ENCODE measurements around the gene ADD2.
A peak's percentile ranks its signal among the peaks of the same experiment; 100 is the strongest.
"Not testable (repeated sequence)": the region's sequence is repeated elsewhere in the genome, so short reads cannot be mapped to it uniquely, and the experiment has no call there.

ADD2 gene

GRCh38 chr2:70630761-70631160 lies 137.2 kb downstream of the ADD2 start:
- DNase-seq = no peak

DNA sequence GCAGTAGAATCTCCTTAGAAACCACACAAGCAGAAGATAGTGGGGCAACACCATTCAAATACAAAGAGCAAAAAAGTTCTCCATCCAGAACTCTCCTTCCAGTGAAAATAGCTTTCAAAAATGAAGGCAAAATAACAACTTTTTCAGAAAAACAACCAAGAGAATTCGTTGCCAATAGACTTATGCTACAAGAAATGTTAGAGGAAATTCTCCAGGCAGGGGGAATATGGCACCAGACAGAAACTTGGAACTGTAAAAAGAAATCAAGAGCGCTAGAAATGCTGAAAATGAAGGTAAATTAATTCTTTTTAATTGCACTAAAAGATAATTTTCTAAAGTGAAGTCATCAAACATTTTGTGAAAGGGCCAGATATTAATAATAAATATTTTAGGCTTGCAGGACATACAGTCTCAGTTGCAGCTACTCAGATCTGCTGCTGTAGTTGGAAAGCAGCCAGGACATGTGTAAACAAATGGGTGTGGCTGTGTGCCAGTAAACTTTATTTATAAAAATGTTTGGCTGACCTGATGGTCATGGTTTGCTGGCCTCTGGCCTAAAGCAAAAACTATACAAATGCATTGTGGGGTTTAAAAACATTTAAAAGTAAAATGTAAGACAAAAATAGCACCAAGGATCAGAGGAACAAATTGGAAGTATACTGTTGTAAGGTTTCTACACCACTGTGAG lies 140.6 kb downstream of the ADD2 start:
- DNase-seq = peak; percentile 47

DNA sequence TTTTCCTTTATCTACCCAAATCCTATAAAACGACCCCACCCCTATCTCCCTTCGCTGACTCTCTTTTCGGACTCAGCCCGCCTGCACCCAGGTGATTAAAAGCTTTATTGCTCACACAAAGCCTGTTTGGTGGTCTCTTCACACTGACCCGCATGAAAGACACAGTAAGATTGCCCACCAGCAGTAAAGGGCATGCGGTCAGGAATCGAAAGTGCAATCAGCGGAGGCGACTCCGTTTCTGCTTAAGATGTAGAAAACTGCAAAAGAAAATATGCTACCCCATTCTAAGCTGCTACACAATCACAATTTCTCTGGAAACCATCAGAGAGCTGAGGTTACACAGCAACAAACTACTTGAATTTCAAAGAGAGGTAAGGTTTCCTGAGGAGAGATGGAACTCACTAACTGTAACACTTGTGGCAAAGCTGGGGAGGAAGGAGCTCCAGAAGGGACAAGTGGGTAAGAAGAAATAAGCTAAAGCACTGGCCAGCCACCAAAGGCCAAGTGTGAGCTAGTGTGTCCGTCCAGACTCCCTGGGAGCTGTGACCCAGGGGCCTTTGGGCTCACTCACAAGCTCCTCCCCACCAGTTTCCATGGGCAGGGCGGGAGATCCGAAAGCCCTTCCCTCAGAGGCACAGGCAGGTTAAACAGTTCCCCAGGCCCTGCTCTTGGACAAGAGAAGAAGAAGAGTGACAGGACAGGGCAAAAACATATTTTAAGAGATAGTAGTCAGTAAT lies 141.6 kb downstream of the ADD2 start:
- DNase-seq = no peak

DNA sequence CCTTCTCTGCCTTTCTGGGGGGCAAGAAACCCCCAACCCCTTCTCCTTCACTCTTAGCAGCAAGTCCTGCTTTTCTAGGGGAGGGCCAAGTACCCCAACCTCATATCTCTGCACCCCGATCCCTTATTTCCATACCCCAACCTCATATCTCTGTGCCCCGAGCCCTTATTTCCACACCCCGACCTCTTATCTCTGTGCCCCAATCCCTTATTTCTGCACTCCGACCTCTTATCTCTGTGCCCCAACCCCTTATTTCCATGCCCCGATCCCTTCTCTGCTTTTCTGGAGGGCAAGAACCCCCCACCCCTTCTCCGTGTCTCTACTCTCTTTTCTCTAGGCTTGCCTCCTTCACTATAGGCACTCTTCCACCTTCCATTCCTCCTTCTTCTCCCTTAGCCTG lies 146.5 kb downstream of the ADD2 start:
- DNase-seq = not testable (repeated sequence)

GRCh38 chr2:70620020-70620419 lies 148.0 kb downstream of the ADD2 start:
- no peak for DNase-seq

- DNase-seq = no peak
Observed at GRCh38 chr2:70619167-70619566, 148.8 kb downstream of the ADD2 start.

GRCh38 chr2:70616168-70616694 lies 151.8 kb downstream of the ADD2 start:
- no peak for DNase-seq

GRCh38 chr2:70615222-70615621 lies 152.8 kb downstream of the ADD2 start:
- DNase-seq = no peak

- no peak for DNase-seq
Observed at GRCh38 chr2:70613521-70613920, 154.5 kb downstream of the ADD2 start.

GRCh38 chr2:70612574-70612973 lies 155.4 kb downstream of the ADD2 start:
- DNase-seq = no peak

GRCh38 chr2:70608373-70608772 lies 159.6 kb downstream of the ADD2 start:
- DNase-seq = no peak

DNA sequence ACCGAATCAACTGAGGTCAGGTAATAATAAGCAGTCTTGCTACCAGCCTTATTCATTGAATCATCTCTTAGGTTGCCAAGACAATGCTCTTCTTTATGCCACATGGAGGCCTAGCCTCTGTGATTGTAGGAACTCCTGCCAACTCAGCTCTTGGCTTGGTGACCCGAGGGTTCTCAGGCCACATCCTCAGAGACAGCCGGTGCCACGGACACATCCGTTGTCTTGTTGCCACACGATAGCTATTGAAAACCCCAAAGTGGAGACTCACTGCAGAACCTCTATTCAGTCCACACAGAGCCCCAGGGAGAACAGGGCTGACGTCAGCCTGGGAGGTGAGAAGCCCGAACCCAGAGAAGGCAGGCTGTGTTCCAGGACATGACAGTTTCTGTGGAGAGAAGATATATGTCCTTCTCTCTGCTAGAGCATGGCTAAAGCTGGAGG lies 160.9 kb downstream of the ADD2 start:
- peak; percentile 70 for DNase-seq
